Measurements from ENCODE around the gene REN. TPM values are rescaled to one million over a fixed set of nuclear protein-coding genes. Genes with fewer than 3 reads are reported as not detected.
A peak's percentile ranks its signal among the peaks of the same experiment; 100 is the strongest.

REN gene
- total and polyA plus RNA-seq, 2 of the 13 experiments (the other 11 are each of a cell fraction or from before 2014, with no cell fraction given) = not detected

DNA sequence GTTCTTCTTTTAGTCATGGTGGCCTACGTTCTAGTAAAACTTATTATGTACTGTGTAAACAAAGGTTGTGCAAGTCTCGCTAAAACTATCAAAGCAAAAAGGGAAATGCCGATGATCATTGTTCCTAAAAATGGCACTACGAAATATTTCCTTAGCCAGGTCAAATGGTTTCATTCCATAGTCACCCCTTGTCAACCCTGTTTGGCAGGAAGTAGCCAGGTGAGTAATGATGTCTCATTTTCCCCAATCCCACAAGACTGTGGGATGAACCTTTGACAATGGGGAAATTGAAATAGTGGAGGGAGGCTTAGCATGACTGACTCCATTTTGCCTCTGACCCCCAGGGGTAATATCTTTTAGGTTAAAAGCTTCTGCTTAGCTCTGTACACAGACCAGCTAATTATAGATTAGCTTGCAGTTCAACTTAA is 5.6 kb upstream of the REN start (continued):
- TF ChIP-seq NR2F2 (IDR thresholded peaks at IDR 0.05; ENCODE audit: borderline replicate concordance, low read depth) (no peak), ZNF703 (CRISPR knock-in tag; IDR thresholded peaks at IDR 0.05; ENCODE audit: borderline replicate concordance) (no peak), NR2F1 (CRISPR knock-in tag; IDR thresholded peaks at IDR 0.05) (peak in 1 of 2 experiments; percentile 58; a peak in 1 of 4 replicates), NFRKB (IDR thresholded peaks at IDR 0.05) (no peak), TEAD3 (CRISPR knock-in tag; optimal IDR thresholded peaks at IDR 0.05; ENCODE audit: borderline replicate concordance) (peak; percentile 12), SRF (IDR thresholded peaks at IDR 0.05; ENCODE audit: low read depth, low read length) (no peak), NR2C2 (CRISPR knock-in tag; IDR thresholded peaks at IDR 0.05; ENCODE audit: borderline replicate concordance) (no peak), ZNF792 (CRISPR knock-in tag; IDR thresholded peaks at IDR 0.05) (no peak), BCL6 (CRISPR knock-in tag; IDR thresholded peaks at IDR 0.05) (peak; percentile 87), ZNF7 (CRISPR knock-in tag; IDR thresholded peaks at IDR 0.05) (no peak), ZNF644 (CRISPR knock-in tag; IDR thresholded peaks at IDR 0.05; ENCODE audit: low read depth) (0 out of 2 replicates have a peak, but pooled peaks have one; percentile 24), MXI1 (IDR thresholded peaks at IDR 0.05; ENCODE audit: borderline replicate concordance, low read depth, low read length) (no peak), ZNF350 (CRISPR knock-in tag; IDR thresholded peaks at IDR 0.05; ENCODE audit: borderline replicate concordance, low read depth) (no peak), MEF2D (CRISPR knock-in tag; IDR thresholded peaks at IDR 0.05) (peak; percentile 91)
- TF ChIP-seq, protein P1, sequence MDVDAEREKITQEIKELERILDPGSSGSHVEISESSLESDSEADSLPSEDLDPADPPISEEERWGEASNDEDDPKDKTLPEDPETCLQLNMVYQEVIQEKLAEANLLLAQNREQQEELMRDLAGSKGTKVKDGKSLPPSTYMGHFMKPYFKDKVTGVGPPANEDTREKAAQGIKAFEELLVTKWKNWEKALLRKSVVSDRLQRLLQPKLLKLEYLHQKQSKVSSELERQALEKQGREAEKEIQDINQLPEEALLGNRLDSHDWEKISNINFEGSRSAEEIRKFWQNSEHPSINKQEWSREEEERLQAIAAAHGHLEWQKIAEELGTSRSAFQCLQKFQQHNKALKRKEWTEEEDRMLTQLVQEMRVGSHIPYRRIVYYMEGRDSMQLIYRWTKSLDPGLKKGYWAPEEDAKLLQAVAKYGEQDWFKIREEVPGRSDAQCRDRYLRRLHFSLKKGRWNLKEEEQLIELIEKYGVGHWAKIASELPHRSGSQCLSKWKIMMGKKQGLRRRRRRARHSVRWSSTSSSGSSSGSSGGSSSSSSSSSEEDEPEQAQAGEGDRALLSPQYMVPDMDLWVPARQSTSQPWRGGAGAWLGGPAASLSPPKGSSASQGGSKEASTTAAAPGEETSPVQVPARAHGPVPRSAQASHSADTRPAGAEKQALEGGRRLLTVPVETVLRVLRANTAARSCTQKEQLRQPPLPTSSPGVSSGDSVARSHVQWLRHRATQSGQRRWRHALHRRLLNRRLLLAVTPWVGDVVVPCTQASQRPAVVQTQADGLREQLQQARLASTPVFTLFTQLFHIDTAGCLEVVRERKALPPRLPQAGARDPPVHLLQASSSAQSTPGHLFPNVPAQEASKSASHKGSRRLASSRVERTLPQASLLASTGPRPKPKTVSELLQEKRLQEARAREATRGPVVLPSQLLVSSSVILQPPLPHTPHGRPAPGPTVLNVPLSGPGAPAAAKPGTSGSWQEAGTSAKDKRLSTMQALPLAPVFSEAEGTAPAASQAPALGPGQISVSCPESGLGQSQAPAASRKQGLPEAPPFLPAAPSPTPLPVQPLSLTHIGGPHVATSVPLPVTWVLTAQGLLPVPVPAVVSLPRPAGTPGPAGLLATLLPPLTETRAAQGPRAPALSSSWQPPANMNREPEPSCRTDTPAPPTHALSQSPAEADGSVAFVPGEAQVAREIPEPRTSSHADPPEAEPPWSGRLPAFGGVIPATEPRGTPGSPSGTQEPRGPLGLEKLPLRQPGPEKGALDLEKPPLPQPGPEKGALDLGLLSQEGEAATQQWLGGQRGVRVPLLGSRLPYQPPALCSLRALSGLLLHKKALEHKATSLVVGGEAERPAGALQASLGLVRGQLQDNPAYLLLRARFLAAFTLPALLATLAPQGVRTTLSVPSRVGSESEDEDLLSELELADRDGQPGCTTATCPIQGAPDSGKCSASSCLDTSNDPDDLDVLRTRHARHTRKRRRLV (CRISPR knock-in tag; IDR thresholded peaks at IDR 0.05) = no peak
- TF ChIP-seq, protein P2, sequence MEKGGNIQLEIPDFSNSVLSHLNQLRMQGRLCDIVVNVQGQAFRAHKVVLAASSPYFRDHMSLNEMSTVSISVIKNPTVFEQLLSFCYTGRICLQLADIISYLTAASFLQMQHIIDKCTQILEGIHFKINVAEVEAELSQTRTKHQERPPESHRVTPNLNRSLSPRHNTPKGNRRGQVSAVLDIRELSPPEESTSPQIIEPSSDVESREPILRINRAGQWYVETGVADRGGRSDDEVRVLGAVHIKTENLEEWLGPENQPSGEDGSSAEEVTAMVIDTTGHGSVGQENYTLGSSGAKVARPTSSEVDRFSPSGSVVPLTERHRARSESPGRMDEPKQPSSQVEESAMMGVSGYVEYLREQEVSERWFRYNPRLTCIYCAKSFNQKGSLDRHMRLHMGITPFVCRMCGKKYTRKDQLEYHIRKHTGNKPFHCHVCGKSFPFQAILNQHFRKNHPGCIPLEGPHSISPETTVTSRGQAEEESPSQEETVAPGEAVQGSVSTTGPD (CRISPR knock-in tag; IDR thresholded peaks at IDR 0.05) = no peak
- TF ChIP-seq, protein P3, sequence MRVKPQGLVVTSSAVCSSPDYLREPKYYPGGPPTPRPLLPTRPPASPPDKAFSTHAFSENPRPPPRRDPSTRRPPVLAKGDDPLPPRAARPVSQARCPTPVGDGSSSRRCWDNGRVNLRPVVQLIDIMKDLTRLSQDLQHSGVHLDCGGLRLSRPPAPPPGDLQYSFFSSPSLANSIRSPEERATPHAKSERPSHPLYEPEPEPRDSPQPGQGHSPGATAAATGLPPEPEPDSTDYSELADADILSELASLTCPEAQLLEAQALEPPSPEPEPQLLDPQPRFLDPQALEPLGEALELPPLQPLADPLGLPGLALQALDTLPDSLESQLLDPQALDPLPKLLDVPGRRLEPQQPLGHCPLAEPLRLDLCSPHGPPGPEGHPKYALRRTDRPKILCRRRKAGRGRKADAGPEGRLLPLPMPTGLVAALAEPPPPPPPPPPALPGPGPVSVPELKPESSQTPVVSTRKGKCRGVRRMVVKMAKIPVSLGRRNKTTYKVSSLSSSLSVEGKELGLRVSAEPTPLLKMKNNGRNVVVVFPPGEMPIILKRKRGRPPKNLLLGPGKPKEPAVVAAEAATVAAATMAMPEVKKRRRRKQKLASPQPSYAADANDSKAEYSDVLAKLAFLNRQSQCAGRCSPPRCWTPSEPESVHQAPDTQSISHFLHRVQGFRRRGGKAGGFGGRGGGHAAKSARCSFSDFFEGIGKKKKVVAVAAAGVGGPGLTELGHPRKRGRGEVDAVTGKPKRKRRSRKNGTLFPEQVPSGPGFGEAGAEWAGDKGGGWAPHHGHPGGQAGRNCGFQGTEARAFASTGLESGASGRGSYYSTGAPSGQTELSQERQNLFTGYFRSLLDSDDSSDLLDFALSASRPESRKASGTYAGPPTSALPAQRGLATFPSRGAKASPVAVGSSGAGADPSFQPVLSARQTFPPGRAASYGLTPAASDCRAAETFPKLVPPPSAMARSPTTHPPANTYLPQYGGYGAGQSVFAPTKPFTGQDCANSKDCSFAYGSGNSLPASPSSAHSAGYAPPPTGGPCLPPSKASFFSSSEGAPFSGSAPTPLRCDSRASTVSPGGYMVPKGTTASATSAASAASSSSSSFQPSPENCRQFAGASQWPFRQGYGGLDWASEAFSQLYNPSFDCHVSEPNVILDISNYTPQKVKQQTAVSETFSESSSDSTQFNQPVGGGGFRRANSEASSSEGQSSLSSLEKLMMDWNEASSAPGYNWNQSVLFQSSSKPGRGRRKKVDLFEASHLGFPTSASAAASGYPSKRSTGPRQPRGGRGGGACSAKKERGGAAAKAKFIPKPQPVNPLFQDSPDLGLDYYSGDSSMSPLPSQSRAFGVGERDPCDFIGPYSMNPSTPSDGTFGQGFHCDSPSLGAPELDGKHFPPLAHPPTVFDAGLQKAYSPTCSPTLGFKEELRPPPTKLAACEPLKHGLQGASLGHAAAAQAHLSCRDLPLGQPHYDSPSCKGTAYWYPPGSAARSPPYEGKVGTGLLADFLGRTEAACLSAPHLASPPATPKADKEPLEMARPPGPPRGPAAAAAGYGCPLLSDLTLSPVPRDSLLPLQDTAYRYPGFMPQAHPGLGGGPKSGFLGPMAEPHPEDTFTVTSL (CRISPR knock-in tag; IDR thresholded peaks at IDR 0.05; ENCODE audit: borderline replicate concordance) = peak; percentile 30; the same call in 1 of the 2 replicates
- TF ChIP-seq, protein P4, sequence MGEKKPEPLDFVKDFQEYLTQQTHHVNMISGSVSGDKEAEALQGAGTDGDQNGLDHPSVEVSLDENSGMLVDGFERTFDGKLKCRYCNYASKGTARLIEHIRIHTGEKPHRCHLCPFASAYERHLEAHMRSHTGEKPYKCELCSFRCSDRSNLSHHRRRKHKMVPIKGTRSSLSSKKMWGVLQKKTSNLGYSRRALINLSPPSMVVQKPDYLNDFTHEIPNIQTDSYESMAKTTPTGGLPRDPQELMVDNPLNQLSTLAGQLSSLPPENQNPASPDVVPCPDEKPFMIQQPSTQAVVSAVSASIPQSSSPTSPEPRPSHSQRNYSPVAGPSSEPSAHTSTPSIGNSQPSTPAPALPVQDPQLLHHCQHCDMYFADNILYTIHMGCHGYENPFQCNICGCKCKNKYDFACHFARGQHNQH (CRISPR knock-in tag; IDR thresholded peaks at IDR 0.05) = no peak

All from HepG2 (cell line).